ENCODE measurements around the gene PAX3. TPM values are rescaled to one million over a fixed set of nuclear protein-coding genes. Genes with fewer than 3 reads are reported as not detected.

The PAX3 gene
- total RNA-seq, 1 donor from 2014 or later = 4.6 TPM

DNA sequence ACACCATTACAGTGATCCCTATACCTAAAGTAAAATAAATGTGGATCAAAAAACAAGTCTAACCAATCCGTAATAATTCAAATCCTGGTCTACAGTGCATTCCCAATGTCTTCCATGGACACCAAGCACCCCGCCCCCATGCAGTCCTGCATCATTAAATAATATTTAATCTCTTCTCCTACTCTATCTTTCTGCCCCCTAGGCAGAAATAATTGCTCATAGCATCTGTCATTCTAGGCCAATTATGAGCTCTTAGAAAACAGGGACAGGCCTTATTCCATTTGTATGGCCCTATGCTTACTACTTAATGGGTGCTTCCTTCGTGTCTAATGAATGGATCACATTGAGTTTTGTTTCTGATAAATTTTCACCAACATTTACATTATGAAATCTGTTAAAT, 66.4 kb downstream of the PAX3 start:
- Histone ChIP-seq H3K36me3 (no peaks in the 10 kb centered on the region), H3K9me3 (ENCODE audit: low read depth) (no peaks in the 10 kb centered on the region), H3K27ac (no peak overlapping the region), H3F3A (ENCODE audit: low read depth) (no peaks in the 10 kb centered on the region), H3K27me3 (peaks cover 24% of the 10 kb centered on the region), H3K4me2 (no peak overlapping the region), H3K9ac (no peak overlapping the region), H3K4me1 (peaks cover 8% of the 10 kb centered on the region), H2AFZ (replicated peaks) (no peak overlapping the region), H4K20me1 (ENCODE audit: low read depth) (no peaks in the 10 kb centered on the region), H3K4me3 (no peak overlapping the region), H3K79me2 (ENCODE audit: low read depth) (no peaks in the 10 kb centered on the region)
- TF ChIP-seq, protein P1, sequence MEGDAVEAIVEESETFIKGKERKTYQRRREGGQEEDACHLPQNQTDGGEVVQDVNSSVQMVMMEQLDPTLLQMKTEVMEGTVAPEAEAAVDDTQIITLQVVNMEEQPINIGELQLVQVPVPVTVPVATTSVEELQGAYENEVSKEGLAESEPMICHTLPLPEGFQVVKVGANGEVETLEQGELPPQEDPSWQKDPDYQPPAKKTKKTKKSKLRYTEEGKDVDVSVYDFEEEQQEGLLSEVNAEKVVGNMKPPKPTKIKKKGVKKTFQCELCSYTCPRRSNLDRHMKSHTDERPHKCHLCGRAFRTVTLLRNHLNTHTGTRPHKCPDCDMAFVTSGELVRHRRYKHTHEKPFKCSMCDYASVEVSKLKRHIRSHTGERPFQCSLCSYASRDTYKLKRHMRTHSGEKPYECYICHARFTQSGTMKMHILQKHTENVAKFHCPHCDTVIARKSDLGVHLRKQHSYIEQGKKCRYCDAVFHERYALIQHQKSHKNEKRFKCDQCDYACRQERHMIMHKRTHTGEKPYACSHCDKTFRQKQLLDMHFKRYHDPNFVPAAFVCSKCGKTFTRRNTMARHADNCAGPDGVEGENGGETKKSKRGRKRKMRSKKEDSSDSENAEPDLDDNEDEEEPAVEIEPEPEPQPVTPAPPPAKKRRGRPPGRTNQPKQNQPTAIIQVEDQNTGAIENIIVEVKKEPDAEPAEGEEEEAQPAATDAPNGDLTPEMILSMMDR (IDR thresholded peaks at IDR 0.05) = no peak
- TF ChIP-seq EZH2 (IDR thresholded peaks at IDR 0.05) (no peak), EZH2phosphoT487 (IDR thresholded peaks at IDR 0.05) (no peak)
- DNase-seq (ENCODE audit: low spot score) = no peak
- peaks cover 62% of the 10 kb centered on the region for H3K36me3 Mint-ChIP-seq
- H3K9me3 Mint-ChIP-seq = no peaks in the 10 kb centered on the region
- H3K4me1 Mint-ChIP-seq = peaks cover 36% of the 10 kb centered on the region
- no peak overlapping the region for H3K27ac Mint-ChIP-seq
- H3K4me3 Mint-ChIP-seq = no peak overlapping the region
- H3K27me3 Mint-ChIP-seq (ENCODE audit: insufficient read depth, low read depth) = no peaks in the 10 kb centered on the region

GRCh38 chr2:222228054-222228453, 70.7 kb downstream of the PAX3 start:
- Mint-ChIP-seq H3K4me1 (peaks cover 7% of the 10 kb centered on the region), H3K27me3 (ENCODE audit: insufficient read depth, low read depth) (no peaks in the 10 kb centered on the region), H3K27ac (no peak overlapping the region), H3K36me3 (peaks cover 73% of the 10 kb centered on the region), H3K4me3 (no peak overlapping the region), H3K9me3 (no peaks in the 10 kb centered on the region)
- Histone ChIP-seq H2AFZ (replicated peaks) (no peak overlapping the region), H3K27me3 (no peaks in the 10 kb centered on the region), H3K4me1 (peaks cover 20% of the 10 kb centered on the region), H3K4me3 (no peak overlapping the region), H3F3A (ENCODE audit: low read depth) (peaks cover 7% of the 10 kb centered on the region), H3K9ac (no peak overlapping the region), H3K27ac (no peak overlapping the region), H3K79me2 (ENCODE audit: low read depth) (no peaks in the 10 kb centered on the region), H4K20me1 (ENCODE audit: low read depth) (no peaks in the 10 kb centered on the region), H3K4me2 (no peak overlapping the region), H3K9me3 (ENCODE audit: low read depth) (no peaks in the 10 kb centered on the region), H3K36me3 (no peaks in the 10 kb centered on the region)
- no peak for TF ChIP-seq EZH2phosphoT487 (IDR thresholded peaks at IDR 0.05)
- no peak for TF ChIP-seq EZH2 (IDR thresholded peaks at IDR 0.05)
- TF ChIP-seq, protein P1 (IDR thresholded peaks at IDR 0.05) = no peak
- no peak for DNase-seq (ENCODE audit: low spot score)

GRCh38 chr2:222218786-222219185, 80.0 kb downstream of the PAX3 start:
- H3K4me1 Mint-ChIP-seq = peaks cover 20% of the 10 kb centered on the region
- no peak overlapping the region for H3K4me2 ChIP-seq
- H3K9me3 Mint-ChIP-seq = no peaks in the 10 kb centered on the region
- H3K27ac Mint-ChIP-seq = no peak overlapping the region
- H3K36me3 Mint-ChIP-seq = peaks cover 91% of the 10 kb centered on the region
- H3K4me1 ChIP-seq = peaks cover 10% of the 10 kb centered on the region
- no peak overlapping the region for H3K4me3 ChIP-seq
- DNase-seq (ENCODE audit: low spot score) = no peak
- no peaks in the 10 kb centered on the region for H3F3A ChIP-seq (ENCODE audit: low read depth)
- no peaks in the 10 kb centered on the region for H3K79me2 ChIP-seq (ENCODE audit: low read depth)
- H3K27me3 ChIP-seq = peaks cover 12% of the 10 kb centered on the region
- H3K27me3 Mint-ChIP-seq (ENCODE audit: insufficient read depth, low read depth) = peaks cover 2% of the 10 kb centered on the region
- H2AFZ ChIP-seq (replicated peaks) = no peak overlapping the region
- no peak overlapping the region for H3K27ac ChIP-seq
- H3K4me3 Mint-ChIP-seq = no peak overlapping the region
- H4K20me1 ChIP-seq (ENCODE audit: low read depth) = no peaks in the 10 kb centered on the region
- no peak overlapping the region for H3K9ac ChIP-seq
- no peaks in the 10 kb centered on the region for H3K36me3 ChIP-seq
- no peaks in the 10 kb centered on the region for H3K9me3 ChIP-seq (ENCODE audit: low read depth)
- TF ChIP-seq EZH2 (IDR thresholded peaks at IDR 0.05) (no peak), EZH2phosphoT487 (IDR thresholded peaks at IDR 0.05) (peak; percentile 45)

GRCh38 chr2:222217712-222218111, 81.1 kb downstream of the PAX3 start:
- Mint-ChIP-seq H3K27ac (no peak overlapping the region), H3K9me3 (no peaks in the 10 kb centered on the region), H3K4me3 (no peak overlapping the region), H3K27me3 (ENCODE audit: insufficient read depth, low read depth) (peaks cover 5% of the 10 kb centered on the region), H3K36me3 (peaks cover 90% of the 10 kb centered on the region), H3K4me1 (peaks cover 20% of the 10 kb centered on the region)
- H3K36me3 ChIP-seq = no peaks in the 10 kb centered on the region
- peaks cover 12% of the 10 kb centered on the region for H3K27me3 ChIP-seq
- H3K9me3 ChIP-seq (ENCODE audit: low read depth) = no peaks in the 10 kb centered on the region
- H3K4me3 ChIP-seq = no peak overlapping the region
- H3K27ac ChIP-seq = no peak overlapping the region
- no peak overlapping the region for H3K9ac ChIP-seq
- no peak overlapping the region for H3K4me2 ChIP-seq
- DNase-seq (ENCODE audit: low spot score) = no peak
- H3K4me1 ChIP-seq = peaks cover 10% of the 10 kb centered on the region
- TF ChIP-seq, protein P1 (IDR thresholded peaks at IDR 0.05) = no peak
- no peak for TF ChIP-seq EZH2phosphoT487 (IDR thresholded peaks at IDR 0.05)
- no peak for TF ChIP-seq EZH2 (IDR thresholded peaks at IDR 0.05)
- H3K79me2 ChIP-seq (ENCODE audit: low read depth) = no peaks in the 10 kb centered on the region
- no peaks in the 10 kb centered on the region for H4K20me1 ChIP-seq (ENCODE audit: low read depth)
- no peaks in the 10 kb centered on the region for H3F3A ChIP-seq (ENCODE audit: low read depth)
- no peak overlapping the region for H2AFZ ChIP-seq (replicated peaks)

Measured in neural progenitor cell (in vitro differentiated cells).